ENCODE results near the gene BAZ2B. TPM values are rescaled to one million over a fixed set of nuclear protein-coding genes. Genes with fewer than 3 reads are reported as not detected.

BAZ2B gene
- total RNA-seq, 1 experiment from 2014 or later, result 54.9 TPM

DNA sequence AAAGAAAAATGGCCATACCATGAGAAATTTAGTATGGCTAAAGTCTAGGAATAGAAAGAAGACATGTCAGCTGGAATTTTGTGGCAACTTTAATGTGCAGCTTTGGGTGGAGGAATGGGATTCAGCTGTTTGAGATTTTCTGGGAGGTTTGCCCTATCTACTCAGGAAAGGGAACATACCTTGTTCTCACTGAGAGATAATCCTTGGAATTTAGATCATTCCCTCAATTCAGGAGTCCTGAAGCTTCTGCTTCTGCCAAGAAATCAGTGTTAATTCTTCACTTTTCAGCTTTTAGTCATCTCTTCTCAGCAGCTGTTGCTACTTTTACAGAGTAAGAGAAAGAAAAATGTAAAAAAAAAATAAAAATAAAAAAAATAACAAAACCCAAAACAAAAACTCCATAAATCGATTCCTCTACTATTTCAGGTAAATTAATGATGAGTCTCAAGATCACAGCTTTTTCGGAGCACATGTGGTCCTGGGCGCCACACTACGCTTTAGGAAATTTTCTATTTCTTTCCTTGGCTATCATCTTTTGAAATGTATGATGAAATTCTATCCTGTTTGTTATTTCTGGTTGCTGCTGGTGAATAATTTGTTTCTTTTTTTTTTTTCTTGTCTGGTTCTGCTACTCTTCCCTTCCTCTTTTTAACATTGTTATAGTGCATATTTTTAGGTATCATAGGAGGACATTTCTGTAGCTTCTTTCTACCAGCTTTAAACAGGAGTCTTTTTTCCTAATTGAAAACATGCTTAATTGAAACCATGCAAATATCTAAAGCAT is 18.9 kb upstream of the BAZ2B start:
- no peak overlapping the region for H3K4me2 ChIP-seq (ENCODE audit: insufficient read depth, insufficient read length, low read length)
- no peak for DNase-seq
- H3K23me2 ChIP-seq (ENCODE audit: insufficient read length, low read depth, low read length, poor library complexity, severe bottlenecking), result no peaks in the 10 kb centered on the region
- no peak overlapping the region for H2AK5ac ChIP-seq (ENCODE audit: insufficient read length, low read length)
- H3K56ac ChIP-seq (ENCODE audit: insufficient read length, low read depth, low read length), result no peak overlapping the region
- H4K91ac ChIP-seq (ENCODE audit: insufficient read length, low read depth, low read length), result no peak overlapping the region
- TF ChIP-seq, protein P1, sequence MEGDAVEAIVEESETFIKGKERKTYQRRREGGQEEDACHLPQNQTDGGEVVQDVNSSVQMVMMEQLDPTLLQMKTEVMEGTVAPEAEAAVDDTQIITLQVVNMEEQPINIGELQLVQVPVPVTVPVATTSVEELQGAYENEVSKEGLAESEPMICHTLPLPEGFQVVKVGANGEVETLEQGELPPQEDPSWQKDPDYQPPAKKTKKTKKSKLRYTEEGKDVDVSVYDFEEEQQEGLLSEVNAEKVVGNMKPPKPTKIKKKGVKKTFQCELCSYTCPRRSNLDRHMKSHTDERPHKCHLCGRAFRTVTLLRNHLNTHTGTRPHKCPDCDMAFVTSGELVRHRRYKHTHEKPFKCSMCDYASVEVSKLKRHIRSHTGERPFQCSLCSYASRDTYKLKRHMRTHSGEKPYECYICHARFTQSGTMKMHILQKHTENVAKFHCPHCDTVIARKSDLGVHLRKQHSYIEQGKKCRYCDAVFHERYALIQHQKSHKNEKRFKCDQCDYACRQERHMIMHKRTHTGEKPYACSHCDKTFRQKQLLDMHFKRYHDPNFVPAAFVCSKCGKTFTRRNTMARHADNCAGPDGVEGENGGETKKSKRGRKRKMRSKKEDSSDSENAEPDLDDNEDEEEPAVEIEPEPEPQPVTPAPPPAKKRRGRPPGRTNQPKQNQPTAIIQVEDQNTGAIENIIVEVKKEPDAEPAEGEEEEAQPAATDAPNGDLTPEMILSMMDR (conservative IDR thresholded peaks at IDR 0.05), result no peak
- H2BK20ac ChIP-seq (ENCODE audit: low read depth, low read length, poor library complexity, severe bottlenecking), result no peak overlapping the region
- H3K9ac ChIP-seq (ENCODE audit: extremely low read depth, insufficient read length, low read length), result no peak overlapping the region
- no peaks in the 10 kb centered on the region for H3K79me1 ChIP-seq (ENCODE audit: insufficient read depth, low read depth, low read length, poor library complexity, severe bottlenecking)
- no peak overlapping the region for H4K8ac ChIP-seq (replicated peaks; ENCODE audit: insufficient read length, low read depth, low read length)
- H3K4ac ChIP-seq (ENCODE audit: low read depth, low read length), result no peak overlapping the region
- WGBS (ENCODE audit: extremely low coverage, insufficient read length, low lambda C conversion rate), result no CpG with 5 or more reads among the region's 4 CpGs
- H2BK5ac ChIP-seq (ENCODE audit: insufficient read length, low read length), result no peak overlapping the region
- H3K27ac ChIP-seq (ENCODE audit: insufficient read length, low read depth, low read length), result no peak overlapping the region
- Mint-ChIP-seq H3K4me1 (peaks cover 17 to 23% of the 10 kb centered on the region in 2 experiments), H3K4me3 (no peak overlapping the region), H3K27me3 (ENCODE audit: low read depth) (no peaks in the 10 kb centered on the region), H3K27ac (no peak overlapping the region), H3K9me3 (peaks cover 0 to 5% of the 10 kb centered on the region in 2 experiments; a peak in 1 of 5 replicates), H3K36me3 (ENCODE audit: insufficient read depth in 1 of 3, low read depth in 3 of 3) (peaks cover 0 to 6% (median 0%) of the 10 kb centered on the region in 3 experiments; a peak in 2 of 7 replicates)
- no peak overlapping the region for H3K18ac ChIP-seq (ENCODE audit: insufficient read length, low read depth, low read length)
- no peaks in the 10 kb centered on the region for H4K20me1 ChIP-seq (ENCODE audit: control insufficient read depth, insufficient read depth, insufficient read length)
- no peak overlapping the region for H2BK15ac ChIP-seq (ENCODE audit: low read depth, low read length)
- H3K79me2 ChIP-seq (ENCODE audit: insufficient read depth, low read length), result no peaks in the 10 kb centered on the region
- no peaks in the 10 kb centered on the region for H3K4me1 ChIP-seq (ENCODE audit: insufficient read depth, low read length)
- no peak overlapping the region for H4K5ac ChIP-seq (ENCODE audit: insufficient read length, low read depth, low read length)
- no peak overlapping the region for H2BK12ac ChIP-seq (ENCODE audit: insufficient read length, low read depth, low read length)
- no peak overlapping the region for H2AFZ ChIP-seq (ENCODE audit: low read length)
- H3K9me3 ChIP-seq (ENCODE audit: control insufficient read depth, low read depth, low read length), result no peaks in the 10 kb centered on the region
- H3K23ac ChIP-seq (ENCODE audit: insufficient read length, low read depth, low read length), result no peak overlapping the region
- H2BK120ac ChIP-seq (ENCODE audit: low read depth, low read length, poor library complexity, severe bottlenecking), result no peak overlapping the region
- no peaks in the 10 kb centered on the region for H3K27me3 ChIP-seq (ENCODE audit: insufficient read depth, low read length)
- no peak overlapping the region for H3K14ac ChIP-seq (ENCODE audit: insufficient read depth, low read length)
- no peak overlapping the region for H3T11ph ChIP-seq (ENCODE audit: low read length)

All from H9 (cell line).